IPS-NIHi7 (cell line): ENCODE results near the gene MYO1D.
"Not testable (repeated sequence)": the region's sequence is repeated elsewhere in the genome, so short reads cannot be mapped to it uniquely, and the experiment has no call there.

Source experiments
- DNase-seq: peaks from one replicate; pipeline ENCODE4 v3.0.0; 2012; ENCODE audit warnings: mixed read lengths; ENCODE audit errors: extremely low spot score

The MYO1D gene

DNA sequence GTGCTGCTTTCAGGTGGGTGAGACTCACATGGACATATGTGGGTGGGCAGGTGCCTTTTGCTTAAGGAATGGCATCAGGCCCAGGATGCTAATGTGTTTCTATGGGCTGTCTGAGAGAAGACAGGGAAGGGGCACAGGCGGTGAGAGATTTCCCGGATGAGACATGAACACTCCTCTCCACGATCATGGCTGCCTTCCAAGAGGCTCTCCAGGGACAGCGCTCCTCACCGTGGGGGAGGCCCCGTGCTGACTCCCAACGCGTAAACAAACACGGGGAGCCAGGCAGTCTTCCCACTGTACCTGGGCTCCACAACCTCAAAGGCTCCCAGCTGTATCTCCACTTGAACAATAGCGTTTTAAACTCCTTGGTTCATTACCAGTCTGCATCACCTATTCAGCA, 347.3 kb downstream of the MYO1D start:
- DNase-seq, result no peak

DNA sequence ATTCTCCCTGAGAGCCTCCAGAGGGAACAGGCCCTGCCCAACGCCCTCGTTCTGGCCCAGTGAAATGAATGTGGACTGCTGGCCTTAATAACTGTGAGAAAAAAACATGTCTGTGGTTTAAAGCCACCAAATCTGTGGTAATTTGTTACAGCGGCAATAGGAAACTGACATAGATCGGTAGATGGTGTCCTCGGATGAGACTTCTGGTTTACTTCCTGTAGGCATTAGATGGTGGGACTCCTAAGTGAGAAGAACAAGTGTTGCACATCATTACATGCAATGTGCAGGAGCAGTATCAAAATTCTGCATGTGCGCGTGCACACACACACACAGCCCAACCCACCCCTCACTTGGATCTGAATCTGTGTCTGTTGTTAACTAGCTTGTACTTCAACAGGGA, 348.1 kb downstream of the MYO1D start:
- DNase-seq, result no peak

DNA sequence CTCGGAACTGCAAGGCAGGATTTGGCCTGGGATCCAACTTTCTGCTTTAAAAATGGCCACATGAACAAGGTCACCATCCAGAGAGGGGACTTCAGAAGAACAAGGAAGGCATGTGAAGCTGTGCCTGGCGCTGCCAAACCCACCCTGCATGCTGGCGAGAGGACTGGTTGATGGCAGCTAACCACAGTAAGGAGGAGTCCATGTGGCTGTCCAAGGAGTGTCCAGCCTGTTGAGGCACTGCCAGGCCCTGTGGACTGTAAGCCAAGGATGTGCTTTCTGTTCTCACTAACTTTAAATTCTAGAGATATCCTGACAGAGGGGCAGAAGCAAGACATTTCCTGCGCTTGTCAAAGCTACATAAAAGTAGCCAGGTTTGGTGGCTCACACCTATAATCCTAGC, 349.8 kb downstream of the MYO1D start:
- DNase-seq, result no peak

DNA sequence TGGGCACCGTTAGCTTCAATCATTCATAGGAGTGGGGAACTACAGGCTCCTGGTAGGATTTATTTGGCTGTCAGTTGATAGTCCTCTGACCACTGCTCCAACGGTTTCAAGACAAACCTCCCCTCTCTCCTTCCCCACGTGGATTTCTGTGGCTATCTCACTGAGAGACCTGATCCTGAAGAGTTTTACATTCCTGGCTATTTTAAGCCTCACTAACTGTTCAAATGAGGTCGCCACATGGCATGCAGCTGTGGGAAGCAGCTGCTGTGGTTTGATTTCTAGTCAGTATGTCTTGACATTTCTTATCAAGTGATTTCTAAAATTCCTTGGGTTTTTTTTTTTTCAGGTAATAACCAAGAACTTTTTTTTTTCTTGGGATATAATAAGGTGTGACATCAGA, 351.8 kb downstream of the MYO1D start:
- no peak for DNase-seq

DNA sequence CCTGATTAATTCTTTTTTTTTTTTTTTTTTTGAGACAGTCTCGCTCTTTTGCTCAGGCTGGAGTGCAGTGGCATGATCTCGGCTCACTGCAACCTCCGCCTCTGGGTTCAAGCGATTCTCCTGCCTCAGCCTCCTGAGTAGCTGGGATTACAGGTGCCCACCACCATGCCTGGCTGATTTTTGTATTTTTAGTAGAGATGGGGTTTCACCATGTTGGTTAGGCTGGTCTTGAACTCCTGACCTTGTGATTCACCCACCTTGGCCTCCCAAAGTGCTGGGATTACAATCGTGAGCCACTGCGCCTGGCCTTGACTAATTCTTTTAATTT, 352.4 kb downstream of the MYO1D start:
- DNase-seq, result not testable (repeated sequence)

DNA sequence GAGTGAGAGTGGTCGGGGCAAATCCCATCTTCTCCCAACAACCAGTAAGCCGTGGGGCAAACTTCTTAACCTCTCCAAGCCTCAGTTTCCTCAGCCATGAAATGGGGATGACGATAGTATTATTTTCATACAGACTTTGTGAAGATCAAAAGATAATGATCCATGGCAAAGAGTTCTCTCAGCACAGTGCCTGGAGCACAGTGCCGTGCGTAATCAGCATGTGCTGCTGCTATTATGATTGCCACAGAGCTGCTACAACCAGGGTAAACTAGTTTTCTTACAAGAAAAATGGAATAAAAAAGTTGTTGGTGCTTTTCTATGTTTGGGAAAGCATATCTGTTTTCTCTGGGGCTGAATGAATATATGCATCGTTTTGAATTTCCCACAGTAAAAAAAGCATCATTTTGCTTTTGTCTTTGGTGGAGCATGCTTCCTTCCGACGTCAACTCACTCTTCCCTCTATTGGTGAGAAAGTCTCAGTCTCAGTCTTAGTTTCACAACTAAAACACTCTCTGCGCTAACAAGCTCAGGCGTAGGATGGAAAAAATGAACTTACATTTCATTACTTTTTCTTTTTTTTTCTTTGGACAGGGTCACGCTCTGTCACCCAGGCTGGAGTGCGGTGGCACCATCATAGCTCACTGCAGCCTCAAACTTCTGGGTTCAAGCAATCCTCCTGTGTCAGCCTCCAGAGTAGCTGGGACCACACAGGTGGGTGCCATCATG, 352.9 kb downstream of the MYO1D start:
- DNase-seq, result no peak

DNA sequence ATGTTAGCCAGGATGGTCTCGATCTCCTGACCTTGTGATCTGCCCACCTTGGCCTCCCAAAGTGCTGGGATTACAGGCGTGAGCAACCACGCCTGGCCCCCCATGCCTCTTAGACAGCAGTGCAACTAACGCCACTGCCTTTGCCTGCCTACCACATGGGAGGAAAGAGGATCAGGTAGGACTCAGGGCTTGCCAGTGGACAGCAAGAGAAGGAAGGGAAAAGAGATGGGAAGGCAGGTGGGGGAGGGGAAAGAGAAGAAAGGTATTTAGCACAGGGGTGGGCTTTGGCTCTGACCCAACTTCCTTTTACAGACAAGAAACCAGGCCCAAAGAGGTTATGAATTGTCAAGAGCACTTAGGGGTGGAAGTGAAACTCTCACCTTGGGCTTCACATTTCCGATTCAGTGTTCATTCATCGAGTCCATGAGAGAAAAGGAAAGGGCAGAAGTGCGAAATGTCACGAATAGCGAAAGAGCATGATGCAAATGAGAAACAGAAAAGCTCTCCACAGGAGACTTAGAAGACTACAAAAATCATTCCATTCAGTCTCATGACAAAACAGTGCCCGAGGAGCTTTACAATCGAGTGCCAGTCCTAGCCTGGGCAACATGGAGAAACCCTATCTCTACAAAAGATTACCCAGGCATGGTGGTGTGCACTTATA, 353.8 kb downstream of the MYO1D start:
- no peak for DNase-seq

DNA sequence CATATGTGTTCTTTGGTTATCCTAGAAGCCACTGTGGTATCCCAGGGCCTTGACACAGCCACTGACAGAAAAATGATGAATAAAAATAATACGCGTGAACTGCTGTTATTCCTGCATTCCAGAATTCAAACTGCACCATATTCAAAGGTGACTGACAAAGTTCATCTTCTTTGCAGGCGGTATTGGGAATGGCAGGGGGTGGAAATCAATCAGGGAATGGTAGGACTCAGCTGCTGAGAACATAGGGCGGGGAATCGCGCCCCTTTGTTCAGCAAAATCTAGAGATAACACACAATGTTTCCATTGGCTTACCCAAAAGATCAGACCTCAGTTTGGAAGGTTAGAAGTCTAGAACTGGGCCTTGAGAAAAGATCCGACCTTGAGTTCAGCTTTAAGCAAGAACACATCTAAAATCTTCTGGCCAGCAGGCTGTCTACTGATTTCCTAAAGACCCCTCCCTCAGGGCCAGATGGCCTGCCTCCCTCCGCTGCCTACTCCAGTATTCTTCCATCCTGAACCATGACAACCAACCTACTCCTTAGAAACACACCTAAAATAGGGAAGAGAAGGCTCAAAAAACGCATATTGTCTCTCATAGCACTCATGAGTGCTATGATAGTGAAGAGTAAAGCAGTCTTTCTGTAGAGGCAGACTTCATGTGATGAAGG, 356.1 kb downstream of the MYO1D start:
- DNase-seq, result no peak

DNA sequence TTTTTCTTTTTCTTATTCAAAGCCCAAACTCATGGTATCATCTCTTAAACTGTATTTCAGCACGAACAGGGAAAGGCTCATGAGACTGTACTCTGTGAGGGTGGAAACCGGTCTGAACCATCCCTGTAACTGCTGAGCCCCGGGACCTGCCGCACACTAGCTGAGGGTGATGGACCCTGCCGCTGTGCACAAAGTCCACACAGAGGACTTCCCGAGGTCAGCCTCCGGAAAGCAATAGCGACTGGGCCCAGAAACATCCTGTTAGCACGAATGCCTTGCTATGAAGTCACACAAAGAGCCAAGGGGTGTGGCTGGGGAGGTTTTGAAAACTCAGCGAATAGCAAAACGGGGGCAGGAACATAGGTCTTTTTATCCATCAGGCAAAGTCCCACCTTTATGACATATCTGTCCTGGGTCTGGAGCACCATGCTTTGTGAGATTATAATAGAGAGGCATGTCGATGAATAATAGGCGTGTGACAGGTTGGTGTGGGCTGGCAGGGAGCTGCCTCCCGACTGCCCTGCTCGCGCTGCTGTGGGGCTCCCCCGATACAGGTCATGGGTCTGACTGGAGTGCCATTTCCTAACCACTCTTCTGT, 356.7 kb downstream of the MYO1D start:
- DNase-seq, result no peak

DNA sequence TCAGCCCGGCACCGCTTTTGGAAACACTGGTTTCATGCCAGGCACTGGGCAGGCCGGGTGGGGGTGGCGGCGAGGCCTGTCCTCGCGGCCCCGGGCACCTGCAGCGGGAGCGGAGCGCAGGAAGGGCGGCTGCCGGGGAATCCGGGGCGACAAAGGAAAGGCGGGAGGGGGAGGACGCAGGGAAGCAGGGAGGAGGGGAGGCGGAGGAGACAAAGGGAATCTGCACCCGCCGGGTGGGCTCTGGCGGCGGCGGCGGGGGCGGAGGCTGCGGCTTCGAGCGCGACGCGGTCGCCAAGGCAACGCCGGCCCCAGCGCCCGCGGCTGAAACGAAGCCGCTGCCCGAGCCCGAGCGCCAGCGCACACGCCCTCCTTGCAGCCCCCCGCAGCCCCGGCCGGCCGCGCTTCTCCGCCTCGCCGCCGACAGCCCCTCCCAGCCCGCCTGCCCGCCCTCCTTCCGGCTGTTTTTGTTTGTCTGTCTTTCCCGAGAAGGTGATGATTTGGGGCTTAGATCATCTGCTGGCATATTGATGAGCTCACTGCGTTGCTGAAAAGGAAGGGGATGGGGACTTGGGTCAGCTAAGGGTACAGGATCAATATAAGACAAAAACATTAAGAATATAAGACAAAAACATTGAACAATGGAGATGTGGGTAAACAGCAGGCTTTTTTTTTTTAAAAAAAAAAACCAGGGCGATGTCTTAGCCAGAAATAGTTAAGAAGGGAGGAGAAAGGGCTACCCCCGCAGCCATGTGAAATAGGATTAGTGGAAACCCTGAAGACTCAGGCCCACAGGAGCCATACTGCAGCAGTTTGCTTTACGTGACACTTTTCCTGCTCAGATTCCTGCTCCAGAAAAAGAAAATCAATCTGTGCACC, 357.5 kb downstream of the MYO1D start:
- peak; percentile 91 for DNase-seq

DNA sequence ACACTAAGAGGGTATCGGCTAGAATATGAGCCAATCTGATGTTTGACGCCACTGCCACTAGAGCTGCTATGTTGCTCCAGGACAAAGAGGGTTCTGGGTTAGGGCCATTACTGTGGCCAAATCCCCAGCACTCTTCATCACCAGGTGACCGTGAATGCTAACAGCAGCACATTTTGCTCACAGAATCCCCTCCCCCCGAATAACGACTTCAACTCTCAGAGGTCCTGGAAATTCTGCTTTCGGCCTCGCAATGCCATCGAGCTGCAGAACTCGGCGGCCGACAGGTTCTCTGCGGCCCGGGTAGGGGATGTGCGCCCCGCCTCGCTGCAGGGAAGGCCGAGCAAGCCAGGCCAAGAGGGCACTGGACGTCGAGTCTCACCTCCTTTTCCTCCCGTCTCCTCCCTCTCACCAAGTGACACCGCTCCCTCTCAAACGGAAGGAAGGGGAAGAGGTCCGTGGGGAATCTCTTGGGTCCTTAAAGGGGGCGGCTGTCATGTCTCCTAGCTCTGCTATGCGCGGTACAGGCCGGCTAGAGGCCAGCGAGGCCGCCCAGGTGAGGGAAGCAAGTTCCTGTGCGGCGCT, 358.2 kb downstream of the MYO1D start:
- no peak for DNase-seq

DNA sequence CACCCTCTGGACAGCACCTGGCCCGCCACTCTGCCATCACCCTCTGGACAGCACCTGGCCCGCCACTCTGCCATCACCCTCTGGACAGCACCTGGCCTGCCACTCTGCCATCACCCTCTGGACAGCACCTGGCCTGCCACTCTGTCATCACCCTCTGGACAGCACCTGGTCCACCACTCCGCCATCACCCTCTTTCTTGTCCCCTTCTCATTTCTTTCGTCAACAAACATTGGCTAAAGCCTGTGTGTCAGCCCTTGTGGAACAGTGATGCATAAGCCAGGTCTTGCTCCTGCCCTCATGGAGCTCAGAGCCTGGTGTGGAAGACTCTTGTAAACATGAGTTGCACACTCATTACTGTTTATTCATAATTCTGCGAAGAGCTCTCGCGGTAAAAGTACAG, 358.9 kb downstream of the MYO1D start:
- DNase-seq, result no peak

DNA sequence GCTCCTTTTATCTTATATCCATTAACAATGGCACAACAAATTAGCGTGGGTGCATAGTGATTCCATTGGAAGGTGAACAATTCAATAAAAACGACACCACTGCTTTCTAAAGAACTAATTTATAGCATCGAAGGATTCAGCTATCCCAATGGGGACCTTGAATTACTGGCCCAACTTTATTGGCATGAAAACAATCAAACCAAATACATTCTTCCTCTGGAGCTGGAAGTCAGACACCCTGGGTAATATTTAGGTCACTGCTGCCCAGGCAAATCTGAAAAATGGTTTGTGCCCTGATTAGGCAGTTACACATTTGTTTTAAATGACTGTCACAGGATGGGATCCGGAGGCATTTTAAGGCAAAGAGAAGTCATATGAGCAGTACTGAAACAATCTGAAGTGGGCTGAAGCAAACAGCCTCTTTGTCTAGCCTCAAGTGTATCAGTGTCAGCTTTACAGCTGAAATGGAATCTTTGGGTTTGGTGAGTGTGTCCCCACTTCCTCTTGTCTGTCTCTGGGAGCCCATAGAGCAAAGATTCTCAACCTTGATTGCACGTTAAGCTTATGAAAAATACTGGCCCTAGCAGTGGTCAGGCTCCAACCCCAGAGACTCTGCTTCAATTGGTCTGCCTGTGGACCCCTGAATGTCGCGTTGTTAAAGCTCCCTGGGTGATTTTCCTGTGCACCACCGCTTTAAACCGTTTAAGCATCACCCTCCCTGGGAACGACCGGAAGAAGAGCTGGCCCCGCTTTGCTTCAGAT, 359.8 kb downstream of the MYO1D start:
- no peak for DNase-seq

DNA sequence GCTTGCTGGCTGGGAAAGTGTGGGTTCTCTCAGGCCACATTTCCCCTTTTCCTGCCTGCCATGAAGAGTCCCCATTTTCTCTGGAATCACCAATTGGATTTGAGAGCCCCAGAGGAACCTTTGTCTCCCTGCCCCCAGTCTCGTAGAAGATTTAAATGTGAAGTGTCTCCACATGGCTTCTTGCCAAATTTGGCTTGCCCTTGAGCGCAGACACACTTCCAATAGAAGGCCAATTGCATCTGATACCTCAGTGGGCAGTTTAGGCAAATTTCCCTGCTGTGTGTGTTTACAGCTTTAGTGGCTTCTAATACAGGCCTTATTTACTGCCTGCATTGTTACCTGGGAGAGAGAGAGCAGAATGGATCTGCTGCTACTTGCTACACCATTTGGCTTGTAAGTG, 360.5 kb downstream of the MYO1D start:
- no peak for DNase-seq

DNA sequence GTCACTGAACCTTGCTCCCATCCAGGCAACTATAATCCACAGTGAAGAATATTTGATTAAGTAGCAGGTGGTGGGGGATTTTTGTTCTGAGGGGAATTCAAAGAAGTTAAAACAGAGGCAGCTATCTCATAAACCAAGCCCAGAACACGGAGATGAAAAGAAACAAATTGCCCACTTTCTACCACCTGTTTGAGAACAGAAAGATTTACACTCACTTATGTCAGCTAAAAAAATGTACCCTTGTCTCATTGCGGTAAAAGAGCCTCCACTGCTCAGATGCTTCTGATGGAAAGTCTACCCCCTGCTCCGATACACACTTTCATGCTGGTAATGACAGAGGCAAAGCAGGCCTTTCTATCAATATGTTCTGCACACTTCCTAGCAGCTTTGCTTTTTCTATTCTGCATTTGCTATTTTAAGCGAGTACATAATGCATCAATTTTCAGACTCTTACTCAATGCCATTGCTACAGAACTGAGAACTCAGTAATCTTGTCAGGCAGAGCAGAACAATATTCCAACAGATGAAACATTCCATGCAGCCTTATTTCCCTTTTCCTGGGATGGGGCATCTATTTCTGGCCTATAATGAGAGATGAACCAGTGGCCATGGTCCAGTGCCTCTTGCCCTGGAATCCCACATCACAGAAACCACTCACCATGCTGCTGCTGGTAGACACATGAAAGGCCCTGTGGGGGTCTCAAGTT, 361.1 kb downstream of the MYO1D start:
- DNase-seq, result no peak

DNA sequence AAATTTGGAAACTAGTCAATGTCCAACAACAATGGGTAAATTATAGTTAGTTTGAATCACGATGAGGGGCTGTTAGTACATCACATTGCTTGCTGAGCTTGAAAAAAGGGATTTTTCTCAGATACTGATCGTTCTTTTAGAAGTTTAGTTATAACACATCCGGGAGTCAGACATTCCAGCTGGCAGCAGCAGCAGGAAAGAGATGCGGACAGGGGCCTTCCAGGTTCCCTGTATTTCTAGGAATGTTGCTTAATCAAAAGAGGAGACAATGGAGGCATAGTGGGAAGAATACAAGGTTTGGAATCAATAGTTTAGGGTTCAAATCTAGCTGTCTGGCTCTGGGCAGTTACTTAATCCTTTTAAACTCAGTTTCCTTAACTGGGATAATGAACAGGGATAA, 362.3 kb downstream of the MYO1D start:
- no peak for DNase-seq

DNA sequence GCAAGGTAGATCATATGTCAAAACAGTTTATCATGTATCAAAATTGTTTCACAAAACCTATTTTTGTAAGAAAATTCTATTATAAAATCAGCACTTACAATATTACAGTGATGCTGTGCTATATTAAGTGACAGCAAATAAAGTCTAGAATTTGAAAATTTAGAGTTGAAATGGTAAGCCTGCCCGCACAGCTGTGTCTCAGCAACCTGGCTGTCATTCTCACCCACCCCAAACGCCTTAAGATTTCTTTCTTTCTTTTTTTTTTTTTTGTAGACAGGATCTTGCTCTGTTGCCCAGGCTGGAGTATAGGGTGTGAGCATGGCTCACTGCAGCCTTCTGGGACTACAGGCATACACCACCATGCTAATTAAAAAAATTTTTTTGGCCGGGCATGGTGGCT, 363.3 kb downstream of the MYO1D start:
- DNase-seq, result no peak

DNA sequence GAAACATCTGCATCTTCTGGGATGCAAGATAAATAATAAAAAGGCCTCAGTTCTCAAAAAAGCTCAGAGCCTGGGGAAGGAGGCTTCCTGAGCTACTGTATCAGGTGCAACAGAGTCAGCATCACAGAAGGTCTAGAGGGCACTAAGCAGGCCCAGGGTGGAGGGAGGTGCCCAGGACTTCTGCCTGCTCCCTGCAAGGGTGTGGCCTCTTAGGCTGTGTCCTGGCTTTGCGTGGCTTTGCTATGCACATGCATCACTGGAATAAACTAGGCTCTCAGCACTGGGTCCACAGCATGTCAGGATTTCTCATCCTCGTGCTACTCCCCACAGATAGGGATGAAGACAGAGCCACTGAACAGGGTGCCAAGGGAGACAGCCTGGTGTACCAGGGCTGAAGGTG, 364.6 kb downstream of the MYO1D start:
- no peak for DNase-seq

DNA sequence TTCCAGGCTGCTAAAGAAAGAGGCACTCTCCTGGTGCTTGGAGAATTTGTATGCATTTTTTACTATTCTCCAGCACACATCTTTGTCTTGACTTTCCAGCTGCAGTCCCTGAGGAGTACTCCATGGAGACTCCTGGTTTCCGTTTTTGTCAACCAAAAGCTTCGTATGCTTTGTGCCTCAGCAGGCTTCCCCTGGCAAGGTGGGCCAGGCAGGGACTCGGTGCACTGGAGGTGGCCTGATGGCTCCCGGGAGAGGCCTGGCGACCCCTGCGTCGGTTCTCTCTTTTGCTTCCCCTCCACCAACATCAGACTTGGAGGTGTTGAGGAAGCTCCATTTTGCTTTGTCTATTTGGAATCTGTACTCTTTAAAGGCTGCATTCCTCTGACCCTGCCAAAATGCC, 366.5 kb downstream of the MYO1D start:
- no peak for DNase-seq

DNA sequence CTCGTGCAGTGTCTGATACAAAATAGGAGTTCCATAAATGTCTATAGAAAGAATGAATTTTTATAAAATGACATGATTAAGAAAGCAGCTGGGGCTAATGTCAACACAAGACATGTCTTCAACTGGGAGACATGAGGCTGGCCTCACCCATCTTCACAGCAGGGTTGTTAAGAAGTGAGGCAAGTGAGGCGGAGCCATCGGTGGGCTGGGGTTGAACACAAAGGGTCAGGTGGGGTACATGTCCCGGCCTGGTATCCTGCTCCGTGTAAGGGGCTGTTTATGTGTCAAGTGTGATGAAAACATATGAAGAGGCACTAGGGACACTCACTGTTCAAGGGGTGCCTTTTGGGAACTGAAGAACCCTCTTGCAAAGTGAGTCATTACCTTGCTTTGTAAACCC, 368.0 kb downstream of the MYO1D start:
- DNase-seq, result no peak
